AG10803 (cell line): ENCODE data around the gene PKP1.

Source experiments
- DNase-seq: peaks from one replicate; pipeline ENCODE4 v3.0.0; 2010; ENCODE audit warnings: low read depth
- H3K4me3 ChIP-seq: 2 replicates; pipeline ENCODE4 v1.5.1; 2011; ENCODE audit warnings: mild to moderate bottlenecking, low read length, control low read depth
- CTCF ChIP-seq: conservative IDR thresholded peaks from 2 replicates; pipeline ENCODE4 v1.5.1; 2011; ENCODE audit warnings: mild to moderate bottlenecking, low read length, control low read depth, inconsistent platforms

The PKP1 gene

GRCh38 chr1:201266276-201266675, 17.0 kb upstream of the PKP1 start:
- DNase-seq, result no peak
- no peak for TF ChIP-seq CTCF
- no peak overlapping the region for H3K4me3 ChIP-seq

- DNase-seq, result peak; percentile 94
- no peak overlapping the region for H3K4me3 ChIP-seq
- no peak for TF ChIP-seq CTCF
Measured at GRCh38 chr1:201266774-201267173, 16.5 kb upstream of the PKP1 start.

- DNase-seq, result peak; percentile 63
- H3K4me3 ChIP-seq, result no peak overlapping the region
- TF ChIP-seq CTCF, result no peak
Measured at GRCh38 chr1:201267481-201268229, 15.7 kb upstream of the PKP1 start.

GRCh38 chr1:201268604-201269151, 14.6 kb upstream of the PKP1 start:
- no peak overlapping the region for H3K4me3 ChIP-seq
- DNase-seq, result peak; percentile 82
- TF ChIP-seq CTCF, result no peak

GRCh38 chr1:201269281-201269680, 14.0 kb upstream of the PKP1 start:
- no peak for TF ChIP-seq CTCF
- no peak overlapping the region for H3K4me3 ChIP-seq
- no peak for DNase-seq

- no peak overlapping the region for H3K4me3 ChIP-seq
- no peak for TF ChIP-seq CTCF
- no peak for DNase-seq
Measured at GRCh38 chr1:201269900-201270410, 13.4 kb upstream of the PKP1 start.
